Measurements from ENCODE around the gene STARD5.

DNA sequence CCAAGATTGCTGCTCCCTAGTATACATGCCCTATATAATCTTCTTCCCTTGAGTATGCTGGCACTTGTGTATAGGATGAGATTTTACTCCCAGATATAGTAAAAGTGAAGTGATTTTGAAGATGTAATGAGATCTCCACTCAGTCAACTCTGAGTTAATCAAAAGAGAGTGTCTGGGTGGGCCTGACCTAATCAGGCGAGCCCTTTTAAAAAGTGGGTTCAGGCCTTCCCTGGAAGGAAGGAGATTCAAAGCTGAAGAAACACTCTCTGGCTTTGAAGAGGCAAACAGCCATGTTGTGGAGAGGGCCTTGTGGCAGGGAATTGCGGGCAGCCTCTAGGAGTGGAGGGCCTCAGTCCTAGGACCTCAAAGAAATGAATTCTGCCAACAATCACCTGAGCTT lies 5.5 kb upstream of the STARD5 start:
- TF ChIP-seq DPF2 (IDR thresholded peaks at IDR 0.05) (no peak), ZNF124 (CRISPR knock-in tag; IDR thresholded peaks at IDR 0.05) (no peak), SPI1 (IDR thresholded peaks at IDR 0.05; ENCODE audit: borderline replicate concordance, low read depth, low read length) (no peak), CBFB (CRISPR knock-in tag; IDR thresholded peaks at IDR 0.05) (no peak), U2AF2 (optimal IDR thresholded peaks at IDR 0.05; ENCODE audit: low read depth, low read length) (no peak), DDX20 (tag; IDR thresholded peaks at IDR 0.05; ENCODE audit: low read depth) (no peak), SAP30 (IDR thresholded peaks at IDR 0.05; ENCODE audit: borderline replicate concordance, insufficient read depth, low read depth, low read length, poor library complexity, severe bottlenecking) (no peak), CBX1 (IDR thresholded peaks at IDR 0.05; ENCODE audit: low read depth) (no peak), FOXM1 (IDR thresholded peaks at IDR 0.05; ENCODE audit: low read depth) (no peak), FOXM1 (CRISPR knock-in tag; IDR thresholded peaks at IDR 0.05; ENCODE audit: low read depth) (no peak), POLR2AphosphoS5 (IDR thresholded peaks at IDR 0.05; ENCODE audit: control insufficient read depth, insufficient read depth, low read depth, low read length) (no peak), PYGO2 (tag; IDR thresholded peaks at IDR 0.05) (no peak), ZNF224 (CRISPR knock-in tag; IDR thresholded peaks at IDR 0.05) (no peak), SP2 (IDR thresholded peaks at IDR 0.05; ENCODE audit: extremely low read depth, low read depth, low read length, poor library complexity, severe bottlenecking) (no peak)
- TF ChIP-seq, protein P1, sequence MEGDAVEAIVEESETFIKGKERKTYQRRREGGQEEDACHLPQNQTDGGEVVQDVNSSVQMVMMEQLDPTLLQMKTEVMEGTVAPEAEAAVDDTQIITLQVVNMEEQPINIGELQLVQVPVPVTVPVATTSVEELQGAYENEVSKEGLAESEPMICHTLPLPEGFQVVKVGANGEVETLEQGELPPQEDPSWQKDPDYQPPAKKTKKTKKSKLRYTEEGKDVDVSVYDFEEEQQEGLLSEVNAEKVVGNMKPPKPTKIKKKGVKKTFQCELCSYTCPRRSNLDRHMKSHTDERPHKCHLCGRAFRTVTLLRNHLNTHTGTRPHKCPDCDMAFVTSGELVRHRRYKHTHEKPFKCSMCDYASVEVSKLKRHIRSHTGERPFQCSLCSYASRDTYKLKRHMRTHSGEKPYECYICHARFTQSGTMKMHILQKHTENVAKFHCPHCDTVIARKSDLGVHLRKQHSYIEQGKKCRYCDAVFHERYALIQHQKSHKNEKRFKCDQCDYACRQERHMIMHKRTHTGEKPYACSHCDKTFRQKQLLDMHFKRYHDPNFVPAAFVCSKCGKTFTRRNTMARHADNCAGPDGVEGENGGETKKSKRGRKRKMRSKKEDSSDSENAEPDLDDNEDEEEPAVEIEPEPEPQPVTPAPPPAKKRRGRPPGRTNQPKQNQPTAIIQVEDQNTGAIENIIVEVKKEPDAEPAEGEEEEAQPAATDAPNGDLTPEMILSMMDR (IDR thresholded peaks at IDR 0.05 in 2 of 3, conservative IDR thresholded peaks at IDR 0.05 in 1 of 3; ENCODE audit: insufficient read depth in 2 of 3, low read depth in 1 of 3, low read length in 3 of 3) = no peak
